ENCODE data around the gene TXNRD2.

GRCh38 chr22:19841641-19842392, 99.8 kb downstream of the TXNRD2 start:
- TF ChIP-seq POLR2A (IDR thresholded peaks at IDR 0.05; ENCODE audit: low read length) (no peak), GATA1 (IDR thresholded peaks at IDR 0.05; ENCODE audit: low read depth, low read length) (no peak)

Data from erythroblast (primary cell).